Lung (tissue), 12 donors: ENCODE data around the gene CFAP99. TPM values are rescaled to one million over a fixed set of nuclear protein-coding genes. Genes with fewer than 3 reads are reported as not detected.

ENCODE experiments used
- ATAC-seq: fragments of 200-7000 bp; cut with Tn5 transposase; one replicate; pipeline ENCODE4 v1.9.1; 2020; ENCODE audit warnings: moderate number of reproducible peaks; ENCODE audit not compliant: insufficient read depth, low FRiP score
- DNase-seq, 3 donors: peaks; one replicate each; pipeline ENCODE4 v3.0.0-alpha.2; 2013 to 2017
- H3K27ac ChIP-seq, 2 donors: one replicate each; pipeline ENCODE4 v1.5.1; 2013; ENCODE audit warnings: mild to moderate bottlenecking in 2 of 2, moderate library complexity in 2 of 2, control low read depth in 1 of 2, inconsistent platforms in 1 of 2, low read depth in 1 of 2, low read length in 1 of 2
- H3K27me3 ChIP-seq, 3 donors: one replicate each; pipeline ENCODE4 v1.5.1; 2013; ENCODE audit warnings: low read length in 2 of 3; ENCODE audit not compliant: control insufficient read depth in 3 of 3, insufficient read depth in 3 of 3
- H3K36me3 ChIP-seq, 4 donors: one replicate each; pipeline ENCODE4 v1.5.1; 2013; ENCODE audit warnings: low read length in 4 of 4, mild to moderate bottlenecking in 1 of 4, moderate library complexity in 1 of 4; ENCODE audit not compliant: control insufficient read depth in 4 of 4, insufficient read depth in 4 of 4
- H3K4me1 ChIP-seq, 5 donors: one replicate each; pipeline ENCODE4 v1.5.1; 2013; ENCODE audit warnings: low read length in 5 of 5, mild to moderate bottlenecking in 2 of 5, moderate library complexity in 1 of 5; ENCODE audit not compliant: control insufficient read depth in 5 of 5, insufficient read depth in 5 of 5
- H3K4me3 ChIP-seq: one replicate; pipeline ENCODE4 v1.5.1; 2013; ENCODE audit warnings: mild to moderate bottlenecking, control low read depth, moderate library complexity
- H3K9ac ChIP-seq, 2 donors: one replicate each; pipeline ENCODE4 v1.5.1; 2013; ENCODE audit warnings: low read length in 2 of 2, control low read depth in 1 of 2; ENCODE audit not compliant: insufficient read depth in 1 of 2
- H3K9me3 ChIP-seq, 4 donors: one replicate each; pipeline ENCODE4 v1.5.1; 2013; ENCODE audit warnings: low read length in 3 of 4, mild to moderate bottlenecking in 1 of 4, moderate library complexity in 1 of 4; ENCODE audit not compliant: control insufficient read depth in 4 of 4, insufficient read depth in 3 of 4
- WGBS, 2 donors: extraction: QIAGEN DNeasy Blood & Tissue Kit; methylation state at CpG; one replicate each; pipeline ENCODE4 v1.1.7; 2013; 5-methylcytosine and 5-hydroxymethylcytosine counted together
- polyA plus RNA-seq, 2 donors: library from polyadenylated mRNA; stranded (reverse); fragments of 200-250 nt; gene quantifications; one replicate each; pipeline ENCODE4 v1.2.1, GENCODE V29; 2013
- total RNA-seq, 2 donors: library from RNA; depleted of rRNA in 1 of 2; stranded (reverse); fragments of >200 nt in 1 of 2; gene quantifications; one replicate each; pipeline ENCODE4 v1.2.1, GENCODE V29; 2014 to 2021
- TF ChIP-seq, protein P1 (sequence below): IDR thresholded peaks from 2 replicates; pipeline ENCODE4 v1.5.1; 2012; ENCODE audit warnings: mild to moderate bottlenecking; ENCODE audit errors: control extremely low read depth, extremely low read depth
- donor health status: control.
- donor health status: control.
- donor health status: Bipolar disorder and iron deficiency.
- donor health status: healthy.
- donor health status: DM: yes; HTN: yes; CAD: no.

Gene CFAP99
- total and polyA plus RNA-seq, 4 donors = 2.1 to 12.1 (median 2.3) TPM

DNA sequence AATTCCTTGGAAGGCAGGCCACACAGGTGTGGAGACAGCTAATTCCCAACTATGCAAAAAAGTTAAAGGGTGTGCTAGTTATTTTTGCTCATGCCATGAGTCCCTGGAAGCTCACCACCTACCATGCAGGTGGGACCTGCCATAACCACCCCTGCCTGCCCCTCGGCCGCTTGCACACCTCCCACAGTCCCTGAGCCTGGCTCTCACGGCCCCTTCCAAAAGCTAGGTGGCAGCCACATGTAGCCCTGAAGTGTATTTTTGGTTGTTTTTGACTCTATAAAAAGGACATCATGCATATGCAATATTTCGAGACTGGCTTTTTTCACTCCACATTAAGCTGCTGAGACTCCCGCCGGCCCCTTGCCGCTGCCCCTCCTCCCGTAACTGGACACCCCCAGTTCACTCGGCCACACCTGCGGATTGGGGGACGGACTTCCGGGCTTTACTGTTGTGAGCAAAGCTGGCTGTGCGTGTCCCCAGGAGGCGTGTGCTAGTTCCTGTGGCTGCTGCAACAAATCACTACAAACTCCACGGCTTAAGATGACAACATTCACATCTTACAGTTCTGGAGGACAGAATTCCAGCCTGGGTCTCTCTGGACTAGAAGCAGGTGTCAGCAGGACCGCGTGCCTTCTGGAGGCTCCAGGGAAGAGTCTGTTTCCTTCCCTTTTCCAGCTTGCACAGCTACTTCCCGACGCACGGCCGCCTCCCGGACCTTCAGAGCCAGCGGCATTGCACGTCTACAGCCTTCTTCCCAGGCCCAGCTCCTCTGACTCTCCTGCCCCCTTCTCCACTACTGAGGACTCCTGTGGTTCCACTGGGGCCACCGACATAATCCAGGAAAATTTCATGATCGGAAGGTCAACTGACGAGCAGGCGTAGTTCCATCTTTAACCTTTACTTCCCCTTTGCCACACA, 25.1 kb upstream of the CFAP99 start:
- peak; percentile 58 to 72 (median 65) for DNase-seq
- peaks cover 0 to 27% (median 0%) of the 10 kb centered on the region in 5 donors for H3K4me1 ChIP-seq
- WGBS, 2 donors = 20 to 25% methylated on average over 28 of the region's 28 CpGs

DNA sequence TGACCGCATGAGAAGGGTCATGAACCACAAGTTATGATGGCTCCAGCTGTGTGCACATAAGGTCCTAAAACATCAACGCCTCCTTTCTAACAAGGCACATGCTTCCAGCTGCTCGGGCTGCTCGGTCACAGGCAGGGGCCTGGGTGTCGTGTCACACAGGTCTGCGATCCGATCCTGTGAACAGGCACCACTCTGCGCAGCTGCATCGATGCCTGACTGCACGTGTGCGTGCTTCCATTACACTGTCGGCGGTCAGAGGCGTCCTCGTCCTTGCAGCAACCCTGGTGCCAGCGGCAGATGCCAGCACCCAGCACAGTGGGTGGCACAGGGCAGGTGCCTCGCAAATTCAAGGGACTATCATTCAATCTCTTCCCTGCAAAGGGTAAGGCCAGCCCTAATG, 24.2 kb upstream of the CFAP99 start:
- no peak for ATAC-seq
- 94 to 95% methylated on average over 17 of the region's 17 CpGs for WGBS, 2 donors
- H3K27ac ChIP-seq = no peak overlapping the region

More for the DNA sequence above, 25.1 kb upstream of the CFAP99 start:
- no peaks in the 10 kb centered on the region for H3K36me3 ChIP-seq
- H3K27ac ChIP-seq = no peak overlapping the region
- ATAC-seq = no peak
- H3K4me3 ChIP-seq = no peak overlapping the region
- H3K9ac ChIP-seq = no peak overlapping the region
- no peaks in the 10 kb centered on the region for H3K9me3 ChIP-seq
- TF ChIP-seq, protein P1, sequence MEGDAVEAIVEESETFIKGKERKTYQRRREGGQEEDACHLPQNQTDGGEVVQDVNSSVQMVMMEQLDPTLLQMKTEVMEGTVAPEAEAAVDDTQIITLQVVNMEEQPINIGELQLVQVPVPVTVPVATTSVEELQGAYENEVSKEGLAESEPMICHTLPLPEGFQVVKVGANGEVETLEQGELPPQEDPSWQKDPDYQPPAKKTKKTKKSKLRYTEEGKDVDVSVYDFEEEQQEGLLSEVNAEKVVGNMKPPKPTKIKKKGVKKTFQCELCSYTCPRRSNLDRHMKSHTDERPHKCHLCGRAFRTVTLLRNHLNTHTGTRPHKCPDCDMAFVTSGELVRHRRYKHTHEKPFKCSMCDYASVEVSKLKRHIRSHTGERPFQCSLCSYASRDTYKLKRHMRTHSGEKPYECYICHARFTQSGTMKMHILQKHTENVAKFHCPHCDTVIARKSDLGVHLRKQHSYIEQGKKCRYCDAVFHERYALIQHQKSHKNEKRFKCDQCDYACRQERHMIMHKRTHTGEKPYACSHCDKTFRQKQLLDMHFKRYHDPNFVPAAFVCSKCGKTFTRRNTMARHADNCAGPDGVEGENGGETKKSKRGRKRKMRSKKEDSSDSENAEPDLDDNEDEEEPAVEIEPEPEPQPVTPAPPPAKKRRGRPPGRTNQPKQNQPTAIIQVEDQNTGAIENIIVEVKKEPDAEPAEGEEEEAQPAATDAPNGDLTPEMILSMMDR = no peak
- H3K27me3 ChIP-seq = peaks cover 0 to 34% (median 16%) of the 10 kb centered on the region in 3 donors

DNA sequence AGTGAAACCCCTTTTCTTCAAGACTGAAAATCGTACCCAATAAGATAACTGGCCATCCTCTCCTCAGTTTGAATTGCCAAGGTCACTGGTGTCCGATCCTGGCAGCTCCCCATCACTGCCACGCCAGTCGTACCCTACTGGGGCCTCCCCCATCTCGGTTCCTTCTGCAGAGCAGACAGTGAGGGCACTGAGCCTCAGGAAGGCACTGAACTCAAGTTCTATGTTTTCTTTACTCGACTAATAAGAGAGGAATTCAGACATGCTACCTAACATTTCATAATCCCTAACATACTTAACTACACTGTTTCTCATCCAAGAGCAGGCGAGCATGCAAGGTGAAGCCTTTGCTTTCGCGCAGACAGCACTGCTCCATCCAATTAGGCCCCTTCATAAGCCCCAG, 23.7 kb upstream of the CFAP99 start:
- 89 to 90% methylated on average over 9 of the region's 9 CpGs for WGBS, 2 donors
- Histone ChIP-seq H3K9me3 (no peaks in the 10 kb centered on the region), H3K27me3 (peaks cover 0 to 32% (median 16%) of the 10 kb centered on the region in 3 donors), H3K36me3 (no peaks in the 10 kb centered on the region), H3K9ac (no peak overlapping the region), H3K4me1 (peaks cover 0 to 21% (median 0%) of the 10 kb centered on the region in 5 donors), H3K4me3 (no peak overlapping the region), H3K27ac (no peak overlapping the region)
- ATAC-seq (no peak), DNase-seq (no peak)
- TF ChIP-seq, protein P1 = no peak

More for the DNA sequence above, 24.2 kb upstream of the CFAP99 start:
- H3K27me3 ChIP-seq = peaks cover 0 to 34% (median 16%) of the 10 kb centered on the region in 3 donors
- no peaks in the 10 kb centered on the region for H3K9me3 ChIP-seq
- H3K36me3 ChIP-seq = no peaks in the 10 kb centered on the region
- DNase-seq = no peak
- no peak overlapping the region for H3K4me3 ChIP-seq
- no peak overlapping the region for H3K9ac ChIP-seq
- TF ChIP-seq, protein P1 = no peak
- peaks cover 0 to 27% (median 0%) of the 10 kb centered on the region in 5 donors for H3K4me1 ChIP-seq
